GM19324 (cell line): ENCODE results near the gene CDKL1.
A peak's percentile ranks its signal among the peaks of the same experiment; 100 is the strongest.
"Not testable (repeated sequence)": the region's sequence is repeated elsewhere in the genome, so short reads cannot be mapped to it uniquely, and the experiment has no call there.

Experiments
- ATAC-seq: cut with Tn5 transposase; IDR thresholded peaks from one replicate; pipeline ENCODE4 v1.9.1; 2021; ENCODE audit warnings: mild to moderate bottlenecking, moderate library complexity; ENCODE audit not compliant: unreplicated experiment, low FRiP score

Gene CDKL1

DNA sequence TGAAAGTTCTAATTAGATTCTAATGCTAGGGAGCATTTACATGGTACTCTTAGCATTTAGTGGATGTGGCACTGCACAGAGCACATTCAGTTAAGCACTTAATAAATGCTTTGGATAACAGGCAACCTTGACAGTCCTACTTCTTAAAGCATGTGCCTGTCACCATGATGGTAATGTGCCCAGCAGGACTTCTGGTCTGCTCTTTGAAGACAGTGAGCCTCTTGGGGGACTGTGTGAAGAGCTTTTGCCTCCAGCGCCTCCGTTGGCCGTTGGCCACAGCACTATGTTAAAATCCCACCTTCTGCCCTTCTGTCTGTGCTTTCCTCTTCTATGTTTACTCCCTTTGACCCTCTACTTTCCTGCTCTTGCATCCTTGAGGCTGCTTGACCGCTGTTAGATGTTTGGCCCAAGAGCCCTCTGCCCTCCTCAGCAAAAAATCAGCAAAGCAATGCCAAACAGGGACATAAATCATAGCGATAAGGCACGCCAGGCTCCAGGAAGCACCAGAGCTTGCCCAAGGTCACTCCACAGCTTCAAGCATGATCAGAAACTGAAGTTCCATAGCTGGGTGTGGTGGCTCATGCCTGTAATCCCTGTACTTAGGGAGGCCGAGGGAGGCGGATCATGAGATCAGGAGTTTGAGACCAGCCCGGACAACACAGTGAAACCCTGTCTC is 8.3 kb downstream of the CDKL1 start:
- ATAC-seq = no peak

DNA sequence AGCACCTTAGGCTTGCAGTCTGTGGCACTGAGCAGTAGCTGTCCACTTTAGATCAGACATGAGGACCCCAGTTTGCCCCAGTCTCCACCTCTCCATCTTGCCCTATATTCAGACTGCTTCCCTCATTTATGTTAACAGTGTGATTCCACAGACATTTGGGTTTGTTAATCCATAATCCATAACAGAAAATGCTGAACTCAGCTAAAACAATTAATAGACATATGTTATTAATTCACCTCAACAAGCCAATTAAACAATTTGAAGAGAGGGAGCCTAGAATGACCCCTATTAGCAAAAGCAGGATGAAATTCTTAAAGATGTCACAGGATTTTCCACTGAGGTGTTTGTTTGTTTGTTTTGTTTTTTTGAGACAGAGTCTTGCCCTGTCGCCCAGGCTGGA is 9.1 kb downstream of the CDKL1 start:
- ATAC-seq = no peak

DNA sequence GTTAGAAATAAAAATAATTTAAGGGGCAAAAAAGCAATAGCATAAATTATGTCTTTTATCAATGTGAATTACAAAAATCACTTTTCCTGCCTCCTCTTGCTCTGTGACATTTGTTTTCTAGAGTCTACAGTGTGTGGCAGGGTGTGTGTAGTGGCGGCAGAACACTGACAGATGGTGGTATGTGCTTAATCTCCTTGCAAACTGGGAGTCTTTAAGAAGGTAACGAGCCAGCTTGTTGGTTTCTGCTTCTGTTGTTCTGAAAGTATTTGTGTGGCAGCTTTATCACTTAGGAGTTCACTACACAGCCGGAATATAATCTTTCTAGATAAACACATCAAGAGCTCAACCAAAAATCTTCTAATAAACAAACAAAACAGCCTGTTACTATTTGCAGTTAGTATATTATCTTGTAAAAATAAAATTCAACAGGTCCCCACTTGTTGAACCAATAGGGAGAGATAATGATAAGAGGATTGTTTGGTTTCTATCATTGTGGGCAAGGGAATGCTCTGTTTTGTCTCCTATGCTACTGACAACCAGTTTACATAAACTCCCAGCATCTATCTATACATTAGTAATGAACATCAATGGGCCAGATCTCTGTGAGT is 13.0 kb downstream of the CDKL1 start:
- no peak for ATAC-seq

DNA sequence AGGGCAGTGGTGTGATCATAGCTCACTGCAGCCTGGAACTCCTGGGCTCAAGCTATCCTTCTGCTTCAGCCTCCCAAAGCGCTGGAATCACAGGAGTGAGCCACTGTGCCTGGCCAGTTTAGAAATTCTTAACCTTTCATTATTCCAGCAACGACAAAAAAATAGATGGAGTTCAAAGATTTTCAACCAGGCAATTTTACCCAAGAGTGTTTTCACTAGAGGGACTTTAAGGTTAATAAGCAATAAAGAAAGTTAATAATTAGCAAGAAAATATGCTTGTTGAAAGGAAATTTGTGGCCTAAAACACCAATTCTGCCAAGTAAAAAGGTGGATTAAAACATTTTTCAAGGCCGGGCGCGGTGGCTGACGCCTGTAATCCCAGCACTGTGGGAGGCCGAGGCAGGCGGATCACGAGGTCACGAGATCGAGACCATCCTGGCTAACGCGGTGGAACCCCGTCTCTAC is 14.8 kb downstream of the CDKL1 start:
- no peak for ATAC-seq

DNA sequence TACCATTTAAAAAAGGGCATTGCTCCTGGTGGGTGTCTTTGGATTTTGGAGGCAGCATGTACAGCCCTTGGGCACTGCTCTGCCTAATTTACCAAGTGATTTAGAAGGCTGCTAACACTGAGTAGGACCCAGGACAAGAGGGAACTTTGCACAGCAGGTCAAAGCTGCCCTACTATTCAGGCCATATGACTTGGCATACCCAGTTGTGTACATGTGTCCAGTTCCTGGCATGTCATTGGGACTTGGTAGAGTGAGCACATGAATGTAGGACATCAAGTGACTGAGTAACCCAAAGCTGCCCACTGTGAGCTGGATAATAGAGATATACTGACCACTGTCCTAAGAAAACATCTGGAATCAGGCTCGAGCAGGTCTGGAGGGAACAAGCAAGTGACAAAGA is 15.7 kb downstream of the CDKL1 start:
- no peak for ATAC-seq

DNA sequence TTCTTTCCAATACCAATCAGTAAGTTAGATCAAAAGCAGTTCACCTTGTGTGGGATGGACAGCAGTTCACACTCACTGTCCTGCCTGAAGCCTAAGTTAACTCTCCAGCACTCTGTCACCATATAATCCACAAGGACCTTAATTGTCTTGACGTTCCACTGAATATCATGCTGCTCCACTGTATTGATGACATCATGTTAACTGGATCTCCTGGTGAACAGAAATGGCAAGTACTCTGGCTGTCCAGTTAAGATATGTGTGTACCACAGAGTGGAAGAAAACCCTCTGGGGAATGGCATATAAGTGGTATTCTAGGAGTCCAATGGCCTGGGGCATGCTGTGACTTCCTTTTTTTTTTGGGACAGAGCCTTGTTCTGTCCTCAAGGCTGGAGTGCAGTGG is 16.2 kb downstream of the CDKL1 start:
- ATAC-seq = no peak

DNA sequence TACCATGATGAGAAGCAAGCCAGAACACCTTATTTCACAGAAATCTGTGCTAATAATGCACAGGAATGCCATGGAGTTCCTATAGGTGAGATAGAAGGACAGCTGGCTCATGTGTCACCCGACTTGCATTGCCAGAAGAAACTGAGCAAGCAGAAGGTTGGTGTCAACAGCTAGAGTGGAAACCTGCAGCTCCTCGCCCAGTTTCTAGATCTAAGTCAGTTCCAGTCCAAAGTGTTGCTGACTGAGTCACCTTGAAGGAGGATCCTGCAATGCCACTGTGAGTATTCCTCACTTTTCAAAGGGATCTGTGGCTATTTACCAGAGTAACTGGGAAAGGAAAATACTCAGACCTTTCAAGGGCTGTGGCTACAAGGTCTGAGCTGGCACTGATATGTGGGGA is 17.1 kb downstream of the CDKL1 start:
- no peak for ATAC-seq

DNA sequence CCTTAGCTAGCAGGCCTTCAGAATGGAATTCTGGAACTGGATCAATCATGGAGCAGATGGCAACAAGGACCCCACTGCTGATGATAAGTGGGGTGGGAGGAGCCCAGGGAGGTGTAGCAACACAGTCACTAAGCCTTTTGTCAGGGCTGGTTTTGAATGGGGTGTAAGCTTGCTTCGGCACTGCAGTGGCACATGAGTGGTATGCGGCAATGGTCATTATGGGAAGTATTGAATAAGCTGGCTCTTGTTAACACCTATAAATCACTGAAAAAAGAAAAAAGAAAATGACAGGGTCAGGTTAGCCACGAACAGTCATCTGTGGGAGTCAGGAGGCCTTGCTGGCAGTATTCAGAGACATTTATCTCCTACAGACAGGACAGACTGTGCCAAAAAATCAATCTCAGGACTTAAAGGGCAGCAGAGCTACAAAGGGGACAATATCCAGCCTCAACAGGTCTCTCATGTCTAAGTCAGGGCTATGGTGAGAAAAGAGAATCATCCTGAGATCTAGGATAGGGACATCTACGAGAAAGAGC is 19.1 kb downstream of the CDKL1 start:
- ATAC-seq = no peak

DNA sequence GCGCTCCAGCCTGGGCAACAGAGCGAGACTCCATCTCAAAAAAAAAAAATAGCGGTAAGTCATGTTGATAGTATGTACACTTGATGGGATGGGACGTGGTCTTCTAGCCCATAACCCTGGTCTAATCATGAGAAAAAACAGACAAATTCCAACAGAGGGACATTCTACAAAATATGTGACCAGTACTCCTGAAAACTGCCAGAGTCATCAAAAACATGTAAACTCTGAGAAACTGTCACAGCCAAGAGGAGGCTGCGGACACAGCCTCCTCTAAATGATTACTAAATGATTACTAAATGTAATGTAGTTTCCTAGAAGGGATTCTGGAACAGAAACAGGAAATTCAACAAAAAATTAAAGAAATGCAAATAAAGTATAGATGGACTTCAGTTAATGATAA is 20.9 kb downstream of the CDKL1 start:
- ATAC-seq = no peak

DNA sequence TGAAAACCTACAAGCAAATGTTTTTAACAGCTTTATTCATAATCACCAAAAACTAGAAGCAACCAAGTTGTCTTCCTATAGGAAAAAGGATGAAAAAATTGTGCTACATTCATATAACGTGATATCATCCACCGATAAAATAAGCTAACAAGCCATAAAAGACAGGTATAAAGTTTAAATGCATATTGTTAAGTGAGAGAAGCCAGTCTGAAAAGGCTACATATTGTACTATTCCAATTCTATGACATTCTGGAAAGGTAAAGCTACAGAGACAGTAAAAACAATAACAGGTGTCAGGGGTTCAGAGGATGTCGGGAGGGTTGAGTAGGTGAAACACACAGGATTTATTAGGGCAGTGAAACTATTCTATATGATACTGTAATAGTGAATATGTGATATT is 22.7 kb downstream of the CDKL1 start:
- no peak for ATAC-seq

DNA sequence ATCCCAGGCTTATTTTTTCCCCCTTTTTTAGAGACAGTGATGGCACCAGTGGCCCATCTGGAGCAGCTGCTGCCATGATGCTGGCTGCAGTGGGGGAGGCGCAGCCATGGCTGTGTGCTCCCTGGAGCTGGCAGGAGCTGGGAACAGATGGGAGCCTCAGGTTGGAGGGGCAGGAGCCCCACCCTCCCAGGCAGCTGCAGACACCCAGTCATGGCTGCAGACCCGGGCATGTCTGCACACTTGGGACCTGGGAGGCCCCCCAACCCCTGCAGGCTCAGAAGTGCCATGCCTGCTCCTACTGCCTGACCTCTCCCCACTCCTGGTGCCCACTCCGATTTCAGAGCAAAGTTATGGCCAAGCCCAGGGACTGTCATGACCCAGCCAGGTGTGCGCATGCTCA is 25.1 kb downstream of the CDKL1 start:
- no peak for ATAC-seq

DNA sequence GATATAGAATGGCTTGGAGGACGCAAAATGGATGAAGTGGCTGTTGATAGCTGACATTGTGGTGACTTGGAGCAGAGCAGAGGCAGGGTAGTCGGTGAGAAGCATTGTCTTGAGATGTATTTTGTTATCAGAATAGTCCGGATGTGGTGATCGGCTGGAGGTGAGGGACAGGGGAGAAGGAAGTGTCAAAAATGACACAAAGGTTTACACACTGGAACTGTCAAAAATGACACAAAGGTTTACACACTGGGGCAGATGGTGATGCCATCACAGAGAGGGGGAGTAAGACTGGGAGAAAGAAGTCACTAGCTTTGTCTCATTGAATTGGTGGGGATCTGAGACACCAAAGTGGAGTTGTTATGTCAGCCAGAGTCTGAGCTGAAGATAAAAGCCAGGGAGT is 30.1 kb downstream of the CDKL1 start:
- no peak for ATAC-seq

DNA sequence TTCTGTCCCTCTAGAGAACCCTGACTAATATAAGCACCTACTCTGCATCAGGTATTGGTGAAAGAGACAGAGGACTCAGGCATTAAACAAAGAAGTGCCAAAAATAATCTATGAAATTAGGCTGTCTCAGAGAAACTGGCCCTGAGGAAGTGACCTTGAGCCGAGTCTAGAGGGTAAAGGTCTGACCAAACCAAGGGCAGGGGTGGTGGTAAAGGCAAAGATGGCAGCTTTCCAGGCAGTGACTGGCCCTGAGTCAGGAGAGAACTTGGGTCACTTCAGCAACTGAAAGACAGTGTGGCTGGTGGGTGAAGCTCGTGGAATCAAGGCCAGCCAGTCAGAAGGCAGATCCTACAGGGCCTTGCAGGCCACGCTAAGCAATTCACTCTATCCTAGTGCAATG is 30.6 kb downstream of the CDKL1 start:
- no peak for ATAC-seq

DNA sequence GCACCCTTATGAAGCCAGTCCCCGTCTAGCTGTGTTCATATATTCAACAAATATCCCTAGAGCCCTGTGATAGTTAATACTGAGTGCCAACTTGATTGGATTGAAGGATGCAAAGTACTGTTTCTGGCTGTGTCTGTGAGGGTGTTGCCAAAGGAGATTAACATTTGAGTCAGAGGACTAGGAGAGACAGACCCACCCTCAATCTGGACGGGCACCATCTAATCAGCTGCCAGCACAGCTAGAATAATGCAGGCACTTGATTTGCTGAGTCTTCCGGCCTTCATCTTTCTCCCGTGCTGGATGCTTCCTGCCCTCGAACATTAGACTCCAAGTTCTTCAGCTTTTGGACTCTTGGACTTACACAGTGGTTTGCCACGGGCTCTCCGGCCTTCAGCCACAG is 31.1 kb downstream of the CDKL1 start:
- ATAC-seq = not testable (repeated sequence)

DNA sequence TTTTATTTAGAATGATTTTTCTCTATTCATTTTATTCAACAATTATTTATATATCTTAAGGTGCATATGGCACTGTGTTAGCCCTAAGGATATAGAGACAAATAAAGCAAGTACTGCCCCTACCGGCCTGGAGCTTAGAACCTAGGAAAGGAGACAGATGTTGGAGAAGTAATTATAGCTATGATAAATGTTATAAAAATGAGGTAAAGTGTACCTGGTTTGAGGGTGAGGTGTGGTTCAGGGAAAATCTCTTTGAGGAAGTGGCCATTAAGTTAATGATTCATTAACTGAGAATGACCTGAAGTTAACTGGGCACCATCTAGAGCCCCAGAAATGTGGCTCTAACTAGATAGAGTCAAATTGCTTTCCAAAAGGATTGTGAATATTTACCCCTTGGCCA is 31.9 kb downstream of the CDKL1 start:
- no peak for ATAC-seq

DNA sequence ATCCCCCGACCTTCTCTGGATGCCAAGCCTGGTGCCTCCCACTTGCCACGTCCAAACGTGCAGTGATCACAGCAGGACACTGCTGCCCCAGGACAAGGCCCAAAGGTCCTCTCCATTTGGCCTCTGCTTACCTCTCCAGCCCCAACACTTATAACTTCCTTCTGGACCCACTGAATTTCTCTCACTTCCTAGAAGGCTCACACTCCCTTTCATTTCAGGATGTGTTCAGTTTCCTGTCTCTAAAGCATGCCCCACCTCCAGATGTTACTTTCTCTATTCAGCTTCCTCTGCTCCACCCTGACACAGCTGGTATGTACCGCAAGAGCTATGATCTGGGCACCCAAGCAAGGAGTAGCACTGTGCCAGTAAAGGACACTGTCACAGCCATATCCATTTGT is 33.0 kb downstream of the CDKL1 start:
- ATAC-seq = peak; percentile 96

DNA sequence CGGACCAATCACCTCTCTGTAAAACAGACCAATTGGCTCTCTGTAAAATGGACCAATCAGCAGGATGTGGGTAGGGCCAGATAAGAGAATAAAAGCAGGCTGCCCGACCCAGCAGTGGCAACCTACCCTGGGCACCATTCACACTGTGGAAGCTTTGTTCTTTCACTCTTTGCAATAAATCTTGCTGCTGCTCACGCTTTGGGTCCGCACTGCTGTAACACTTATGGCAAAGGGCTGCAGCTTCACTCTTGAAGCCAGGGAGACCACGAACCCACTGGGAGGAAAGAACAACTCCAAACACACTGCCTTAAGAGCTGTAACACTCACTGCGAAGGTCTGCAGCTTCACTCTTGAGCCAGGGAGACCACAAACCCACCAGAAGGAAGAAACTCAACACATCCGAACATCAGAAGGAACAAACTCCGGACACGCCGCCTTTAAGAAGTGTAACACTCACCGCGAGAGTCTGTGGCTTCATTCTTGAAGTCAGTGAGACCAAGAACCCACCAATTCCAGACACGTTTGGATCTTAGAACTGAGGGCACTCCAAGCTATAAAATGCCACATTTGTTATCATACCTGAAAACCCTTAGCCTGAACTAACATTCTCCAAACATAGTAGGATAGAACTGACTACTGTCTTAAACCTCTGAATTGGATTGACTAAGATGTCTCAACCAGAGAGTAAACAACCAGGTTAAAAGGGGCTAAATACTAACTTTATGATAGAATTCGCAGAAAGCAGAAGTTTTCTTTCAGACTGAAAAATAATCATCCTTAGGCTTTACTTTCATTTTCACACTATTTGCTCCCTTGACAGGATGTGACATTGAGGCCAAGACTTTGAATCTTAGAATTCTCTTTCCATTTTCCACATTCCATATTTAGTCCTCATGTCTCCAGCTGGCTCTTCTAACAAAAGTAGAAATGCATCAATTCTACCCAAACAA is 33.6 kb downstream of the CDKL1 start:
- peak; percentile 13 for ATAC-seq

DNA sequence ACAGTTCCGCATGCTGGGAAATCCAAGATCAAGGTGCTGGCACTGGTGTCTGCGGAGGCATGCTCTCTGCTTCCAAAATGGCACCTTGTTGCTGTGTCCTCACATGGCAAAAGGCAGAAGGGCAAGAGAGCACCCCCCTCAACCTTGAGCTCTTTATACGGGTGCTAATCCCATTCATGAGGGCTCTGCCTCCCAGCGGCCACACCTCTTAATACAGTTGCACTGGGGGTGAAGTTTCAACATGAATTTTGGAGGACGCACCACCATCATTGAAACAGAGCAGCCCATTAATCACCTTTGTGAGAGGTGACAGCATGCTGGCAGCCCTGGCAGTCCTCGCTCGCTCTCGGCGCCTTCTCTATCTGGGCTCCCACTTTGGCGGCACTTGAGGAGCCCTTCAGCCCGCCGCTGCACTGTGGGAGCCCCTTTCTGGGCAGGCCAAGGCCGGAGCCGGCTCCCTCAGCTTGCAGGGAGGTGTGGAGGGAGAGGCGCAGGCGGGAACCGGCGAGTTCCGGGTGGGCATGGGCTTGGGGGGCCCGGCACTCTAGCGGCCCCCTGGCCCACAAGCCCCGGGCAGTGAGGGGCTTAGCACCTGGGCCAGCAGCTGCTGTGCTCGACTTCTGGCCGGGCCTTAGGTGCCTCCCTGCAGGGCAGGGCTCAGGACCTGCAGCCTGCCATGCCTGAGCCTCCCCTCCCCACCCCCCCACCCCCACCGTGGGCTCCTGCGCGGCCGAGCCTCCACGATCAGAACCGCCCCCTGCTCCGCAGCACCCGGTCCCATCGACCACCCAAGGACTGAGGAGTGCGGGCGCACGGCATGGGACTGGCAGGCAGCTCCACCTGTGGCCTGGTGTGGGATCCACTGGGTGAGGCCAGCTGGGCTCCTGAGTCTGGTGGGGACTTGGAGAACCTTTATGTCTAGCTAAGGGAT is 34.9 kb downstream of the CDKL1 start:
- not testable (repeated sequence) for ATAC-seq

DNA sequence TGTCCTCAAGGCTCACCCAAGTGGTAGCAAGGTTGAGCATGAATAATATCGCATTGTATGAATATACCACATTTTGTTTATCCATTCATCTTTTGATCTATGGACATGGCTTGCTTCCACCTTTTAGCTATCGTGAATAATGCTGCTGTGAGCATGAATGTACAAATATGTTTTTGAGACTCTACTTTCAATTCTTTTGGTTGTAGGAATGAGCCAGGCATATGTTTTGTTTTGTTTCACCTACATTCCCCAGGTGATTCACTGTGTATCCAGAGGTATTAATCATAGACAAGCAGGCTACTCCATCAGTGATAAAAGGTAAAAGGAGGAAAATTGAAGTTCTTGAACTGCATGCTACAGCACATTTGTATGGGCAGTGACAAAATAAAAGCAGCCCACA is 35.8 kb downstream of the CDKL1 start:
- no peak for ATAC-seq

DNA sequence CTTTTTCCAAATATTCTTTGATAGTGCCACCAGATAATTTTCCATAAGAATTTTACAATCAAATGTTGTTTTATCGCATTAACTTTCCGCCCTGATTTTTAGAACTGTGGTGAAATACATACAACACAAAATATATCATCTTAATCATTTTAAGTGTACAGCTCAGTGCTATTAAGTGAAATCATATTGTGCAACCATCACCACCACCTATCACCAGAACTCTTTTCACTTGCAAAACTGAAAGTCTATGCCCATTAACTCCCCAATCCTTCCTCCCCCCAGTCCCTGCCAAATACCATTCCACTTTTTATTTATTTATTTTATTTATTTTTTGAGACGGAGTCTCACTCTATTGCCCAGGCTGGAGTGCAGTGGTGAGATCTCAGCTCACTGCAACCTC is 36.6 kb downstream of the CDKL1 start:
- no peak for ATAC-seq
